Measurements from ENCODE around the gene UBE2D3.
A peak's percentile ranks its signal among the peaks of the same experiment; 100 is the strongest.

UBE2D3 gene

GRCh38 chr4:102779204-102779603 is 48.1 kb downstream of the UBE2D3 start:
- no peaks in the 10 kb centered on the region for H4K20me1 ChIP-seq (ENCODE audit: insufficient read depth, low read length)
- peak; percentile 33 for DNase-seq
- H2AFZ ChIP-seq (ENCODE audit: low read length), result 0 out of 2 replicates have a peak overlapping the region, but pooled peaks have one; percentile 22
- H3K9me2 ChIP-seq (replicated peaks; ENCODE audit: insufficient read depth, low read length), result no peaks in the 10 kb centered on the region
- no peaks in the 10 kb centered on the region for H3K79me2 ChIP-seq (ENCODE audit: low read length)
- no peak overlapping the region for H3K27ac ChIP-seq (ENCODE audit: low read length)
- H3K36me3 ChIP-seq (replicated peaks; ENCODE audit: insufficient read depth, low read length), result no peaks in the 10 kb centered on the region
- H3K4me1 ChIP-seq (ENCODE audit: low read length), result peaks cover 26% of the 10 kb centered on the region
- peaks cover 21% of the 10 kb centered on the region for H3F3A ChIP-seq (ENCODE audit: insufficient read depth, low read length)
- TF ChIP-seq, protein P1, sequence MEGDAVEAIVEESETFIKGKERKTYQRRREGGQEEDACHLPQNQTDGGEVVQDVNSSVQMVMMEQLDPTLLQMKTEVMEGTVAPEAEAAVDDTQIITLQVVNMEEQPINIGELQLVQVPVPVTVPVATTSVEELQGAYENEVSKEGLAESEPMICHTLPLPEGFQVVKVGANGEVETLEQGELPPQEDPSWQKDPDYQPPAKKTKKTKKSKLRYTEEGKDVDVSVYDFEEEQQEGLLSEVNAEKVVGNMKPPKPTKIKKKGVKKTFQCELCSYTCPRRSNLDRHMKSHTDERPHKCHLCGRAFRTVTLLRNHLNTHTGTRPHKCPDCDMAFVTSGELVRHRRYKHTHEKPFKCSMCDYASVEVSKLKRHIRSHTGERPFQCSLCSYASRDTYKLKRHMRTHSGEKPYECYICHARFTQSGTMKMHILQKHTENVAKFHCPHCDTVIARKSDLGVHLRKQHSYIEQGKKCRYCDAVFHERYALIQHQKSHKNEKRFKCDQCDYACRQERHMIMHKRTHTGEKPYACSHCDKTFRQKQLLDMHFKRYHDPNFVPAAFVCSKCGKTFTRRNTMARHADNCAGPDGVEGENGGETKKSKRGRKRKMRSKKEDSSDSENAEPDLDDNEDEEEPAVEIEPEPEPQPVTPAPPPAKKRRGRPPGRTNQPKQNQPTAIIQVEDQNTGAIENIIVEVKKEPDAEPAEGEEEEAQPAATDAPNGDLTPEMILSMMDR (IDR thresholded peaks at IDR 0.05; ENCODE audit: low read length), result no peak
- TF ChIP-seq EZH2phosphoT487 (IDR thresholded peaks at IDR 0.05; ENCODE audit: low read length) (no peak), EZH2 (optimal IDR thresholded peaks at IDR 0.05; ENCODE audit: low read depth, low read length) (no peak)
- no peak overlapping the region for H3K9ac ChIP-seq (ENCODE audit: low read length)
- H3K4me3 ChIP-seq (ENCODE audit: low read length), result no peak overlapping the region
- H3K27me3 ChIP-seq (replicated peaks; ENCODE audit: insufficient read depth, low read length), result no peaks in the 10 kb centered on the region
- H3K9me3 ChIP-seq (replicated peaks; ENCODE audit: insufficient read depth, low read length), result no peaks in the 10 kb centered on the region
- H3K4me2 ChIP-seq (ENCODE audit: low read depth, low read length), result 0 out of 2 replicates have a peak overlapping the region, but pooled peaks have one; percentile 2

- Histone ChIP-seq H3K9ac (ENCODE audit: low read length) (no peak overlapping the region), H3K79me2 (ENCODE audit: low read length) (no peaks in the 10 kb centered on the region), H3K4me3 (ENCODE audit: low read length) (no peak overlapping the region), H3K9me3 (replicated peaks; ENCODE audit: insufficient read depth, low read length) (no peaks in the 10 kb centered on the region), H4K20me1 (ENCODE audit: insufficient read depth, low read length) (no peaks in the 10 kb centered on the region), H3K27ac (ENCODE audit: low read length) (no peak overlapping the region), H3F3A (ENCODE audit: insufficient read depth, low read length) (peaks cover 21% of the 10 kb centered on the region), H3K4me2 (ENCODE audit: low read depth, low read length) (no peak overlapping the region), H2AFZ (ENCODE audit: low read length) (0 out of 2 replicates have a peak overlapping the region, but pooled peaks have one; percentile 22), H3K4me1 (ENCODE audit: low read length) (peaks cover 26% of the 10 kb centered on the region), H3K27me3 (replicated peaks; ENCODE audit: insufficient read depth, low read length) (no peaks in the 10 kb centered on the region), H3K36me3 (replicated peaks; ENCODE audit: insufficient read depth, low read length) (no peaks in the 10 kb centered on the region), H3K9me2 (replicated peaks; ENCODE audit: insufficient read depth, low read length) (no peaks in the 10 kb centered on the region)
- no peak for DNase-seq
- no peak for TF ChIP-seq EZH2 (optimal IDR thresholded peaks at IDR 0.05; ENCODE audit: low read depth, low read length)
Observed at GRCh38 chr4:102778720-102779119, 48.6 kb downstream of the UBE2D3 start.

- no peaks in the 10 kb centered on the region for H4K20me1 ChIP-seq (ENCODE audit: insufficient read depth, low read length)
- no peak overlapping the region for H3K4me2 ChIP-seq (ENCODE audit: low read depth, low read length)
- H3K36me3 ChIP-seq (replicated peaks; ENCODE audit: insufficient read depth, low read length), result no peaks in the 10 kb centered on the region
- no peaks in the 10 kb centered on the region for H3K79me2 ChIP-seq (ENCODE audit: low read length)
- H3K4me3 ChIP-seq (ENCODE audit: low read length), result no peak overlapping the region
- H3K9ac ChIP-seq (ENCODE audit: low read length), result no peak overlapping the region
- no peaks in the 10 kb centered on the region for H3K9me3 ChIP-seq (replicated peaks; ENCODE audit: insufficient read depth, low read length)
- peaks cover 14% of the 10 kb centered on the region for H3F3A ChIP-seq (ENCODE audit: insufficient read depth, low read length)
- no peak for DNase-seq
- H2AFZ ChIP-seq (ENCODE audit: low read length), result no peak overlapping the region
- H3K4me1 ChIP-seq (ENCODE audit: low read length), result peaks cover 25% of the 10 kb centered on the region
- no peaks in the 10 kb centered on the region for H3K9me2 ChIP-seq (replicated peaks; ENCODE audit: insufficient read depth, low read length)
- no peak overlapping the region for H3K27ac ChIP-seq (ENCODE audit: low read length)
- TF ChIP-seq EZH2 (optimal IDR thresholded peaks at IDR 0.05; ENCODE audit: low read depth, low read length) (no peak), EZH2phosphoT487 (IDR thresholded peaks at IDR 0.05; ENCODE audit: low read length) (no peak)
- TF ChIP-seq, protein P1 (IDR thresholded peaks at IDR 0.05; ENCODE audit: low read length), result no peak
- H3K27me3 ChIP-seq (replicated peaks; ENCODE audit: insufficient read depth, low read length), result no peaks in the 10 kb centered on the region
Observed at GRCh38 chr4:102775805-102776204, 51.5 kb downstream of the UBE2D3 start.

GRCh38 chr4:102774254-102774653 is 53.1 kb downstream of the UBE2D3 start:
- peaks cover 4% of the 10 kb centered on the region; the same call in 1 of the 2 replicates for H3F3A ChIP-seq (ENCODE audit: insufficient read depth, low read length)
- no peak overlapping the region for H3K4me2 ChIP-seq (ENCODE audit: low read depth, low read length)
- DNase-seq, result no peak
- no peaks in the 10 kb centered on the region for H3K9me2 ChIP-seq (replicated peaks; ENCODE audit: insufficient read depth, low read length)
- peaks cover 10% of the 10 kb centered on the region for H3K4me1 ChIP-seq (ENCODE audit: low read length)
- no peak overlapping the region for H2AFZ ChIP-seq (ENCODE audit: low read length)
- no peak overlapping the region for H3K4me3 ChIP-seq (ENCODE audit: low read length)
- H3K27ac ChIP-seq (ENCODE audit: low read length), result no peak overlapping the region
- no peak overlapping the region for H3K9ac ChIP-seq (ENCODE audit: low read length)
- H3K27me3 ChIP-seq (replicated peaks; ENCODE audit: insufficient read depth, low read length), result no peaks in the 10 kb centered on the region
- no peaks in the 10 kb centered on the region for H3K36me3 ChIP-seq (replicated peaks; ENCODE audit: insufficient read depth, low read length)
- no peaks in the 10 kb centered on the region for H3K9me3 ChIP-seq (replicated peaks; ENCODE audit: insufficient read depth, low read length)
- H4K20me1 ChIP-seq (ENCODE audit: insufficient read depth, low read length), result no peaks in the 10 kb centered on the region
- H3K79me2 ChIP-seq (ENCODE audit: low read length), result no peaks in the 10 kb centered on the region
- TF ChIP-seq EZH2phosphoT487 (IDR thresholded peaks at IDR 0.05; ENCODE audit: low read length) (no peak), EZH2 (optimal IDR thresholded peaks at IDR 0.05; ENCODE audit: low read depth, low read length) (no peak)
- TF ChIP-seq, protein P1 (IDR thresholded peaks at IDR 0.05; ENCODE audit: low read length), result no peak
